PC-3 (cell line): ENCODE results near the gene POP4.

ENCODE experiments used
- CTCF ChIP-seq: fragments of 300-600 bp; sonication (generic); conservative IDR thresholded peaks from 2 replicates; pipeline ENCODE4 v1.5.1; 2017; ENCODE audit warnings: antibody characterized with exemption, low read depth, mild to moderate bottlenecking, low read length
- EZH2 ChIP-seq: fragments of 300-600 bp; sonication (generic); IDR thresholded peaks from one replicate; pipeline ENCODE4 v1.6.1; 2017; ENCODE audit warnings: antibody characterized with exemption, mild to moderate bottlenecking, low read length; ENCODE audit not compliant: unreplicated experiment
- EZH2phosphoT487 ChIP-seq: fragments of 300-600 bp; sonication (generic); IDR thresholded peaks from 2 replicates; pipeline ENCODE4 v1.6.1; 2018; ENCODE audit warnings: mild to moderate bottlenecking, antibody characterized with exemption, low read length, borderline replicate concordance

GRCh38 chr19:29587059-29587458, 19.0 kb upstream of the POP4 start:
- no peak for TF ChIP-seq CTCF
- no peak for TF ChIP-seq EZH2
- no peak for TF ChIP-seq EZH2phosphoT487
